Measurements from ENCODE around the gene PRKCE.

PRKCE gene

GRCh38 chr2:45651415-45652089, at the start of gene PRKCE:
Gene PRKCE, plus strand, starts transcription at chr2:45651675.
- in situ Hi-C loops (cut with MboI; ENCODE audit: low sequenced_read_pairs): no loop called here

GRCh38 chr2:45602624-45603023, 48.9 kb upstream of the PRKCE start:
- in situ Hi-C loops (cut with MboI; ENCODE audit: low sequenced_read_pairs): no loop called here

- in situ Hi-C loops (cut with MboI; ENCODE audit: low sequenced_read_pairs): no loop called here
These were observed 46.4 kb upstream of the PRKCE start for GRCh38 chr2:45605116-45605515.

GRCh38 chr2:45606796-45607195, 44.7 kb upstream of the PRKCE start:
- in situ Hi-C loops (cut with MboI; ENCODE audit: low sequenced_read_pairs): no loop called here

GRCh38 chr2:45607701-45608100, 43.8 kb upstream of the PRKCE start:
- in situ Hi-C loops (cut with MboI; ENCODE audit: low sequenced_read_pairs): no loop called here

GRCh38 chr2:45610281-45611019, 41.0 kb upstream of the PRKCE start:
- in situ Hi-C loops (cut with MboI; ENCODE audit: low sequenced_read_pairs): no loop called here

- in situ Hi-C loops (cut with MboI; ENCODE audit: low sequenced_read_pairs): no loop called here
These were observed 40.2 kb upstream of the PRKCE start, which contains the start of gene SRBD1 for GRCh38 chr2:45611020-45611859. Gene SRBD1, minus strand, starts transcription at chr2:45611267. Its CDS starts 5,826 bp downstream, at chr2:45605441.

- in situ Hi-C loops (cut with MboI; ENCODE audit: low sequenced_read_pairs): no loop called here
These were observed 39.2 kb upstream of the PRKCE start for GRCh38 chr2:45612285-45612684.

- in situ Hi-C loops (cut with MboI; ENCODE audit: low sequenced_read_pairs): no loop called here
These were observed 38.7 kb upstream of the PRKCE start for GRCh38 chr2:45612731-45613130.

GRCh38 chr2:45614330-45614729, 37.1 kb upstream of the PRKCE start:
- in situ Hi-C loops (cut with MboI; ENCODE audit: low sequenced_read_pairs): no loop called here

- in situ Hi-C loops (cut with MboI; ENCODE audit: low sequenced_read_pairs): no loop called here
These were observed 36.5 kb upstream of the PRKCE start for GRCh38 chr2:45614871-45615415.

GRCh38 chr2:45616658-45617411, 34.6 kb upstream of the PRKCE start:
- in situ Hi-C loops (cut with MboI; ENCODE audit: low sequenced_read_pairs): no loop called here

- in situ Hi-C loops (cut with MboI; ENCODE audit: low sequenced_read_pairs): no loop called here
These were observed 34.0 kb upstream of the PRKCE start for GRCh38 chr2:45617496-45617895.

- in situ Hi-C loops (cut with MboI; ENCODE audit: low sequenced_read_pairs): no loop called here
These were observed 29.0 kb upstream of the PRKCE start for GRCh38 chr2:45622336-45623075.

GRCh38 chr2:45623098-45623497, 28.4 kb upstream of the PRKCE start:
- in situ Hi-C loops (cut with MboI; ENCODE audit: low sequenced_read_pairs): no loop called here

- in situ Hi-C loops (cut with MboI; ENCODE audit: low sequenced_read_pairs): no loop called here
These were observed 25.7 kb upstream of the PRKCE start for GRCh38 chr2:45625824-45626223.

GRCh38 chr2:45626387-45627221, 24.9 kb upstream of the PRKCE start:
- in situ Hi-C loops (cut with MboI; ENCODE audit: low sequenced_read_pairs): no loop called here

GRCh38 chr2:45627911-45628310, 23.6 kb upstream of the PRKCE start:
- in situ Hi-C loops (cut with MboI; ENCODE audit: low sequenced_read_pairs): no loop called here

- in situ Hi-C loops (cut with MboI; ENCODE audit: low sequenced_read_pairs): no loop called here
These were observed 21.5 kb upstream of the PRKCE start for GRCh38 chr2:45629971-45630370.

Data from HL-60/S4 (cell line).